Esophagus squamous epithelium (tissue), 5 donors: ENCODE data around the gene BAIAP3. TPM values are rescaled to one million over a fixed set of nuclear protein-coding genes. Genes with fewer than 3 reads are reported as not detected.

Experiments
- DNase-seq: peaks from one replicate; lab custom pipeline; 2025; lab: John Stamatoyannopoulos, UW
- H3K27ac ChIP-seq, 4 donors: fragments of 200-600 bp; sonication (generic); one replicate each; pipeline ENCODE4 v1.5.1; 2016 to 2019; ENCODE audit warnings: mild to moderate bottlenecking in 1 of 4
- H3K27me3 ChIP-seq, 4 donors: fragments of 200-600 bp; sonication (generic); 1 replicate in 3 of 4; 2 replicates in 1 of 4; pipeline versions ENCODE4 v1.5.1 to v1.6.0; 2017 to 2021; ENCODE audit warnings: antibody characterized with exemption in 1 of 4
- H3K36me3 ChIP-seq, 3 donors: fragments of 200-600 bp; sonication (generic); one replicate each; pipeline ENCODE4 v1.5.1; 2016 to 2019
- H3K4me1 ChIP-seq, 3 donors: fragments of 200-600 bp; sonication (generic); one replicate each; pipeline ENCODE4 v1.5.1; 2017 to 2019
- H3K4me3 ChIP-seq, 4 donors: fragments of 200-600 bp; sonication (generic); 1 replicate in 3 of 4; 2 replicates in 1 of 4; pipeline ENCODE4 v1.5.1; 2016 to 2019; ENCODE audit warnings: mild to moderate bottlenecking in 2 of 4, moderate library complexity in 1 of 4
- H3K9me3 ChIP-seq, 3 donors: fragments of 200-600 bp; sonication (generic); one replicate each; pipeline ENCODE4 v1.5.1; 2016 to 2019
- POLR2A ChIP-seq, 4 donors: fragments of 450-650 bp; IDR thresholded peaks; one replicate each; pipeline ENCODE4 v1.6.1; 2017; ENCODE audit warnings: antibody characterized with exemption in 4 of 4, mild to moderate bottlenecking in 4 of 4, moderate library complexity in 3 of 4
- WGBS, 2 donors: methylation state at CpG; one replicate each; pipeline ENCODE4 v1.1.5; 2018; 5-methylcytosine and 5-hydroxymethylcytosine counted together
- intact Hi-C: fragments of 100-400 bp; cut with DNase I; formaldehyde crosslinking; loops from one replicate; pipeline ENCODE4 v1.15.0; 2022
- total RNA-seq, 4 donors: library from RNA; depleted of rRNA; stranded (reverse); fragments of >200 nt; gene quantifications; one replicate each; pipeline ENCODE4 v1.1.0, GENCODE V29; 2016
- TF ChIP-seq, protein P1 (sequence below), 6 experiments: fragments of 450-650 bp in 4 of 6; fragments of 200-600 bp in 2 of 6; sonication (generic) in 2 of 6; IDR thresholded peaks; one replicate each; pipeline ENCODE4 v1.5.1; 2016 to 2019; ENCODE audit warnings: antibody characterized with exemption in 6 of 6, mild to moderate bottlenecking in 4 of 6, moderate library complexity in 4 of 6
- donor health status: DM: yes; HTN: yes; CAD: no.

BAIAP3 gene
- total RNA-seq, 4 donors from 2014 or later, result 0.68 to 2.7 (median 1.00) TPM

- no peak overlapping the region for H3K27ac ChIP-seq
- H3K9me3 ChIP-seq, result no peaks in the 10 kb centered on the region
- no peaks in the 10 kb centered on the region for H3K27me3 ChIP-seq
- H3K4me1 ChIP-seq, result no peaks in the 10 kb centered on the region
- DNase-seq, result no peak
- 81 to 88% methylated on average over 19 to 22 of the region's 35 CpGs for WGBS, 2 donors
- peaks cover 37 to 87% (median 49%) of the 10 kb centered on the region in 3 donors for H3K36me3 ChIP-seq
- no peak overlapping the region for H3K4me3 ChIP-seq
- TF ChIP-seq, protein P1, sequence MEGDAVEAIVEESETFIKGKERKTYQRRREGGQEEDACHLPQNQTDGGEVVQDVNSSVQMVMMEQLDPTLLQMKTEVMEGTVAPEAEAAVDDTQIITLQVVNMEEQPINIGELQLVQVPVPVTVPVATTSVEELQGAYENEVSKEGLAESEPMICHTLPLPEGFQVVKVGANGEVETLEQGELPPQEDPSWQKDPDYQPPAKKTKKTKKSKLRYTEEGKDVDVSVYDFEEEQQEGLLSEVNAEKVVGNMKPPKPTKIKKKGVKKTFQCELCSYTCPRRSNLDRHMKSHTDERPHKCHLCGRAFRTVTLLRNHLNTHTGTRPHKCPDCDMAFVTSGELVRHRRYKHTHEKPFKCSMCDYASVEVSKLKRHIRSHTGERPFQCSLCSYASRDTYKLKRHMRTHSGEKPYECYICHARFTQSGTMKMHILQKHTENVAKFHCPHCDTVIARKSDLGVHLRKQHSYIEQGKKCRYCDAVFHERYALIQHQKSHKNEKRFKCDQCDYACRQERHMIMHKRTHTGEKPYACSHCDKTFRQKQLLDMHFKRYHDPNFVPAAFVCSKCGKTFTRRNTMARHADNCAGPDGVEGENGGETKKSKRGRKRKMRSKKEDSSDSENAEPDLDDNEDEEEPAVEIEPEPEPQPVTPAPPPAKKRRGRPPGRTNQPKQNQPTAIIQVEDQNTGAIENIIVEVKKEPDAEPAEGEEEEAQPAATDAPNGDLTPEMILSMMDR (IDR thresholded peaks at IDR 0.05), result no peak
- no peak for TF ChIP-seq POLR2A (IDR thresholded peaks at IDR 0.05)
- intact Hi-C loops, result no loop called here
These were observed 9.9 kb upstream of the BAIAP3 start for GRCh38 chr16:1323296-1324239.

- 77 to 82% methylated on average over 13 to 18 of the region's 22 CpGs for WGBS, 2 donors
- Histone ChIP-seq H3K9me3 (no peaks in the 10 kb centered on the region), H3K27ac (no peak overlapping the region), H3K4me3 (no peak overlapping the region), H3K27me3 (no peaks in the 10 kb centered on the region), H3K36me3 (peaks cover 29 to 79% (median 41%) of the 10 kb centered on the region in 3 donors), H3K4me1 (no peaks in the 10 kb centered on the region)
- intact Hi-C loops, result no loop called here
- no peak for TF ChIP-seq POLR2A (IDR thresholded peaks at IDR 0.05)
- TF ChIP-seq, protein P1 (IDR thresholded peaks at IDR 0.05), result no peak
- DNase-seq, result no peak
These were observed 9.1 kb upstream of the BAIAP3 start for GRCh38 chr16:1324286-1324826.

- peaks cover 20 to 70% (median 32%) of the 10 kb centered on the region in 3 donors for H3K36me3 ChIP-seq
- 75 to 85% methylated on average over 4 of the region's 15 CpGs for WGBS, 2 donors
- intact Hi-C loops, result no loop called here
These were observed 8.2 kb upstream of the BAIAP3 start for GRCh38 chr16:1325261-1325660.

GRCh38 chr16:1325673-1326371, 7.6 kb upstream of the BAIAP3 start:
- H3K36me3 ChIP-seq, result peaks cover 15 to 64% (median 27%) of the 10 kb centered on the region in 3 donors
- H3K27me3 ChIP-seq, result peaks cover 0 to 7% (median 0%) of the 10 kb centered on the region in 4 donors
- no peak overlapping the region for H3K4me3 ChIP-seq
- no peak for DNase-seq
- WGBS, 2 donors, result no CpG with 5 or more reads among the region's 20 CpGs
- TF ChIP-seq, protein P1 (IDR thresholded peaks at IDR 0.05), result no peak
- TF ChIP-seq POLR2A (IDR thresholded peaks at IDR 0.05), result no peak
- H3K9me3 ChIP-seq, result peaks cover 0 to 7% (median 4%) of the 10 kb centered on the region in 3 donors
- H3K27ac ChIP-seq, result peak overlapping the region in 1 of 4 donors; percentile 16
- intact Hi-C loops, result no loop called here
- H3K4me1 ChIP-seq, result no peaks in the 10 kb centered on the region

More at GRCh38 chr16:1325261-1325660, 8.2 kb upstream of the BAIAP3 start:
- Histone ChIP-seq H3K27me3 (peaks cover 0 to 2% (median 0%) of the 10 kb centered on the region in 4 donors), H3K9me3 (peaks cover 0 to 1% (median under 1%) of the 10 kb centered on the region in 3 donors), H3K27ac (no peak overlapping the region), H3K4me1 (no peaks in the 10 kb centered on the region), H3K4me3 (no peak overlapping the region)
- no peak for DNase-seq
- no peak for TF ChIP-seq POLR2A (IDR thresholded peaks at IDR 0.05)
- TF ChIP-seq, protein P1 (IDR thresholded peaks at IDR 0.05), result no peak
